H9 (cell line): ENCODE results near the gene SPRTN. TPM values are rescaled to one million over a fixed set of nuclear protein-coding genes. Genes with fewer than 3 reads are reported as not detected.

ENCODE experiments used
- DNase-seq: peaks from one replicate; pipeline ENCODE4 v3.0.0-alpha.2; 2017
- H2AFZ ChIP-seq: one replicate; pipeline ENCODE4 v1.6.1; 2013; ENCODE audit warnings: mild to moderate bottlenecking, low read length, control low read depth, moderate library complexity
- H2AK5ac ChIP-seq: 2 replicates; pipeline ENCODE4 v1.6.1; 2013; ENCODE audit warnings: low read length, control low read depth, mixed read lengths; ENCODE audit not compliant: insufficient read length
- H2BK120ac ChIP-seq: one replicate; pipeline ENCODE4 v1.6.1; 2013; ENCODE audit warnings: low read depth, mild to moderate bottlenecking, low read length, control low read depth, inconsistent platforms; ENCODE audit not compliant: poor library complexity, severe bottlenecking
- H2BK12ac ChIP-seq: 2 replicates; pipeline ENCODE4 v1.6.1; 2013; ENCODE audit warnings: low read length, control low read depth, mixed read lengths, low read depth; ENCODE audit not compliant: insufficient read length
- H2BK15ac ChIP-seq: 2 replicates; pipeline ENCODE4 v1.6.1; 2013; ENCODE audit warnings: low read depth, low read length, control low read depth
- H2BK20ac ChIP-seq: one replicate; pipeline ENCODE4 v1.6.1; 2013; ENCODE audit warnings: low read depth, mild to moderate bottlenecking, low read length, control low read depth, inconsistent platforms; ENCODE audit not compliant: poor library complexity, severe bottlenecking
- H2BK5ac ChIP-seq: 2 replicates; pipeline ENCODE4 v1.6.1; 2013; ENCODE audit warnings: low read length, control low read depth, mixed read lengths; ENCODE audit not compliant: insufficient read length
- H3K14ac ChIP-seq: 2 replicates; pipeline ENCODE4 v1.6.1; 2013; ENCODE audit warnings: low read length, control low read depth; ENCODE audit not compliant: insufficient read depth
- H3K18ac ChIP-seq: 2 replicates; pipeline ENCODE4 v1.6.1; 2013; ENCODE audit warnings: low read depth, mild to moderate bottlenecking, mixed read lengths, low read length, control low read depth; ENCODE audit not compliant: insufficient read length
- H3K23ac ChIP-seq: 2 replicates; pipeline ENCODE4 v1.6.1; 2013; ENCODE audit warnings: low read length, control low read depth, mixed read lengths, low read depth; ENCODE audit not compliant: insufficient read length
- H3K23me2 ChIP-seq: 2 replicates; pipeline ENCODE4 v1.6.1; 2013; ENCODE audit warnings: low read depth, mild to moderate bottlenecking, mixed read lengths, low read length, control low read depth; ENCODE audit not compliant: insufficient read length, poor library complexity, severe bottlenecking
- H3K27ac ChIP-seq: 2 replicates; pipeline ENCODE4 v1.5.1; 2013; ENCODE audit warnings: low read length, control low read depth, mixed read lengths, low read depth; ENCODE audit not compliant: insufficient read length
- H3K27me3 ChIP-seq: 2 replicates; pipeline ENCODE4 v1.6.1; 2013; ENCODE audit warnings: low read length, control low read depth, inconsistent platforms; ENCODE audit not compliant: insufficient read depth
- H3K4ac ChIP-seq: 2 replicates; pipeline ENCODE4 v1.6.1; 2013; ENCODE audit warnings: low read depth, mild to moderate bottlenecking, control low read depth, inconsistent platforms, low read length, moderate library complexity
- H3K4me1 ChIP-seq: 2 replicates; pipeline ENCODE4 v1.6.1; 2013; ENCODE audit warnings: low read length, control low read depth, inconsistent platforms; ENCODE audit not compliant: insufficient read depth
- H3K4me2 ChIP-seq: 2 replicates; pipeline ENCODE4 v1.6.1; 2013; ENCODE audit warnings: low read length, control low read depth, mixed read lengths; ENCODE audit not compliant: insufficient read length, insufficient read depth
- H3K56ac ChIP-seq: 2 replicates; pipeline ENCODE4 v1.6.1; 2013; ENCODE audit warnings: low read depth, mild to moderate bottlenecking, mixed read lengths, low read length, control low read depth; ENCODE audit not compliant: insufficient read length
- H3K79me1 ChIP-seq: 2 replicates; pipeline ENCODE4 v1.6.1; 2013; ENCODE audit warnings: low read depth, mild to moderate bottlenecking, moderate library complexity, low read length, control low read depth, inconsistent platforms; ENCODE audit not compliant: insufficient read depth, poor library complexity, severe bottlenecking
- H3K79me2 ChIP-seq: 2 replicates; pipeline ENCODE4 v1.6.1; 2013; ENCODE audit warnings: low read length, control low read depth, inconsistent platforms; ENCODE audit not compliant: insufficient read depth
- H3K9ac ChIP-seq: 2 replicates; pipeline ENCODE4 v1.6.1; 2013; ENCODE audit warnings: low read length, control low read depth, mixed read lengths; ENCODE audit not compliant: insufficient read length; ENCODE audit errors: extremely low read depth
- H3K9me3 ChIP-seq: one replicate; pipeline ENCODE4 v1.6.1; 2013; ENCODE audit warnings: low read depth, low read length, inconsistent platforms; ENCODE audit not compliant: control insufficient read depth
- H3T11ph ChIP-seq: one replicate; pipeline ENCODE4 v1.6.1; 2013; ENCODE audit warnings: mild to moderate bottlenecking, low read length, control low read depth, inconsistent platforms
- H4K20me1 ChIP-seq: one replicate; pipeline ENCODE4 v1.6.1; 2013; ENCODE audit not compliant: control insufficient read depth, insufficient read length, insufficient read depth
- H4K5ac ChIP-seq: 2 replicates; pipeline ENCODE4 v1.6.1; 2013; ENCODE audit warnings: low read depth, mild to moderate bottlenecking, mixed read lengths, low read length, control low read depth; ENCODE audit not compliant: insufficient read length
- H4K8ac ChIP-seq: replicated peaks from 2 replicates; pipeline ENCODE4 v1.6.1; 2013; ENCODE audit warnings: low read length, control low read depth, mixed read lengths, low read depth; ENCODE audit not compliant: insufficient read length
- H4K91ac ChIP-seq: 2 replicates; pipeline ENCODE4 v1.6.1; 2013; ENCODE audit warnings: low read depth, mild to moderate bottlenecking, moderate library complexity, mixed read lengths, low read length, control low read depth; ENCODE audit not compliant: insufficient read length
- H3K27ac Mint-ChIP-seq, 3 experiments: 2 replicates in 2 of 3; 3 replicates in 1 of 3; pipeline ENCODE4 v1.8.0; 2020 to 2021; ENCODE audit warnings: mixed read lengths in 3 of 3, mild to moderate bottlenecking in 1 of 3, moderate library complexity in 1 of 3
- H3K27me3 Mint-ChIP-seq: 2 replicates; pipeline ENCODE4 v1.8.0; 2021; ENCODE audit warnings: low read depth, mild to moderate bottlenecking, moderate library complexity, mixed read lengths
- H3K36me3 Mint-ChIP-seq, 3 experiments: 2 replicates in 2 of 3; 3 replicates in 1 of 3; pipeline ENCODE4 v1.8.0; 2020 to 2021; ENCODE audit warnings: low read depth in 3 of 3, mixed read lengths in 3 of 3; ENCODE audit not compliant: insufficient read depth in 1 of 3
- H3K4me1 Mint-ChIP-seq, 2 experiments: 2 replicates each; pipeline ENCODE4 v1.8.0; 2020; ENCODE audit warnings: mixed read lengths in 2 of 2
- H3K4me3 Mint-ChIP-seq, 2 experiments: 2 replicates in 1 of 2; 3 replicates in 1 of 2; pipeline ENCODE4 v1.8.0; 2020 to 2021; ENCODE audit warnings: mild to moderate bottlenecking in 2 of 2, mixed read lengths in 2 of 2, moderate library complexity in 1 of 2
- H3K9me3 Mint-ChIP-seq, 2 experiments: 2 replicates in 1 of 2; 3 replicates in 1 of 2; pipeline ENCODE4 v1.8.0; 2020; ENCODE audit warnings: mild to moderate bottlenecking in 2 of 2, mixed read lengths in 2 of 2, moderate library complexity in 1 of 2
- WGBS: extraction: QIAGEN DNeasy Blood & Tissue Kit; methylation state at CpG from one replicate; pipeline ENCODE4 v1.1.7; 2013; ENCODE audit warnings: missing lambda C conversion rate, low lambda C conversion rate, mixed read lengths; ENCODE audit not compliant: insufficient read length; ENCODE audit errors: extremely low coverage; 5-methylcytosine and 5-hydroxymethylcytosine counted together
- total RNA-seq: library from RNA; stranded (reverse); gene quantifications from 2 replicates; pipeline ENCODE4 v1.2.1, GENCODE V29; 2021
- TF ChIP-seq, protein P1 (sequence below): fragments of 200-600 bp; sonication (generic); conservative IDR thresholded peaks from 3 replicates; pipeline ENCODE4 v1.8.0; 2021; ENCODE audit warnings: antibody characterized with exemption, mild to moderate bottlenecking

SPRTN gene
- total RNA-seq, 1 experiment from 2014 or later, result 14.8 TPM

DNA sequence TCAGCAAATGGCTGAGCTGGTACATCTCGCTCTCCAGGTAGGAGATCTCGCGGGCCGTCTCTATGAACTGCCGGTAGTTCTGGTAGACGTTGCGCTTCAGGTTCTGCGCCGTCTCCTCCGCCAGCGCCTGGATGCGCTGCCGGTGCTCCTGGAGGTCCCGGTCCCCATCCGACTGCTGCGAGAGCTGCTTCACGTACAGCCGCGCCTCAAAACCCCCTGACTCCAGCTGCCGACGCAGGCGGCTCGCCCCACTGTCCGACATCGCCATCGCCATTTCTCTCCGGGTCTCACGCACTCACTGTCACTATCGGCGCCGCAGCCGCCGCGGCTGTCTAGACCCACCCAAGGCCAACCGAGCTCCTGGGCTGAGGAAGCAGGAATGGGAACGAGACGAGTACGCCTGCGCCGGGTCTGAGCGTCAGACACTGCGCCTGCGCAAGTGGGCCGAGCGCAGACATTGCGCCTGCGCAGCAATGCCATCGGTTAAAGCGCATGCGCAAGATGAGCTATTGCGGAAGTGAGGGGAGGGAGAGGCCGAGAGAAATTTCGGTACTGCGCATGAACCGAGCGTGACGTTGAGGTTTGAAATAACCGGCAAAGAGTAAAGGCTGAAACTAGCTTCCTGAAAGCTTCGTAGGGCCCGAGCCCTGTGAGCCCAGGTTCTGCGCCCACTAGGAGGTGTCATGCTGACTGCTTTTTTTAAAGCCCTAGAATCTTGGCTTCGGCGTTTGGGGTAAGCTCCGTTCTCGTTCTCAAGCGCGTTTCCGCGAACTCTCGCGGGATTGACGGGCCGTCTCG is 422 bp upstream of the SPRTN start, which contains the start of gene EXOC8:
EXOC8 (minus strand) TSS at position 381 of the 798 bp plus-strand sequence; CDS start at position 274, 107 bp downstream.
- DNase-seq, result peak; percentile 97
- H3K23ac ChIP-seq, result no peak within 1 kb of the TSS
- H2AFZ ChIP-seq, result peak within 1 kb of the TSS; percentile 33
- no peak within 1 kb of the TSS for H3K4ac ChIP-seq
- H3K4me3 Mint-ChIP-seq, result peak within 1 kb of the TSS; percentile 95 to 100
- no peak within 1 kb of the TSS for H2BK5ac ChIP-seq
- no peak within 1 kb of the TSS for H2BK120ac ChIP-seq
- H3K36me3 Mint-ChIP-seq, result peaks cover 13 to 31% (median 24%) of the 10 kb centered on the region in 3 experiments; a peak in 6 of 7 replicates
- peak within 1 kb of the TSS; percentile 90 for H3K9ac ChIP-seq
- peaks cover 40 to 41% of the 10 kb centered on the region in 2 experiments for H3K4me1 Mint-ChIP-seq
- no peak within 1 kb of the TSS for H2BK15ac ChIP-seq
- H4K20me1 ChIP-seq, result no peaks in the 10 kb centered on the region
- no peak within 1 kb of the TSS for H3K27ac ChIP-seq
- H3K9me3 Mint-ChIP-seq, result peaks cover 2 to 4% of the 10 kb centered on the region in 2 experiments; a peak in 2 of 5 replicates
- H2AK5ac ChIP-seq, result no peak within 1 kb of the TSS
- peaks cover 14% of the 10 kb centered on the region; the same call in 1 of the 2 replicates for H3K79me2 ChIP-seq
- peaks cover 3% of the 10 kb centered on the region for H3K79me1 ChIP-seq
- H2BK20ac ChIP-seq, result no peak within 1 kb of the TSS
- no peak within 1 kb of the TSS for H4K5ac ChIP-seq
- H4K91ac ChIP-seq, result no peak within 1 kb of the TSS
- H3K4me2 ChIP-seq, result peak within 1 kb of the TSS; percentile 94
- H3T11ph ChIP-seq, result no peak within 1 kb of the TSS
- H3K23me2 ChIP-seq, result peaks cover 16% of the 10 kb centered on the region
- peak within 1 kb of the TSS; percentile 47 for H3K18ac ChIP-seq
- no peaks in the 10 kb centered on the region for H3K9me3 ChIP-seq
- H2BK12ac ChIP-seq, result no peak within 1 kb of the TSS
- peak within 1 kb of the TSS; percentile 97 to 98 (median 98) for H3K27ac Mint-ChIP-seq
- no peaks in the 10 kb centered on the region for H3K27me3 ChIP-seq
- H3K27me3 Mint-ChIP-seq, result peaks cover 2% of the 10 kb centered on the region; the same call in 1 of the 2 replicates
- H3K14ac ChIP-seq, result peak within 1 kb of the TSS; percentile 62
- peaks cover 8% of the 10 kb centered on the region; the same call in 1 of the 2 replicates for H3K4me1 ChIP-seq
- TF ChIP-seq, protein P1, sequence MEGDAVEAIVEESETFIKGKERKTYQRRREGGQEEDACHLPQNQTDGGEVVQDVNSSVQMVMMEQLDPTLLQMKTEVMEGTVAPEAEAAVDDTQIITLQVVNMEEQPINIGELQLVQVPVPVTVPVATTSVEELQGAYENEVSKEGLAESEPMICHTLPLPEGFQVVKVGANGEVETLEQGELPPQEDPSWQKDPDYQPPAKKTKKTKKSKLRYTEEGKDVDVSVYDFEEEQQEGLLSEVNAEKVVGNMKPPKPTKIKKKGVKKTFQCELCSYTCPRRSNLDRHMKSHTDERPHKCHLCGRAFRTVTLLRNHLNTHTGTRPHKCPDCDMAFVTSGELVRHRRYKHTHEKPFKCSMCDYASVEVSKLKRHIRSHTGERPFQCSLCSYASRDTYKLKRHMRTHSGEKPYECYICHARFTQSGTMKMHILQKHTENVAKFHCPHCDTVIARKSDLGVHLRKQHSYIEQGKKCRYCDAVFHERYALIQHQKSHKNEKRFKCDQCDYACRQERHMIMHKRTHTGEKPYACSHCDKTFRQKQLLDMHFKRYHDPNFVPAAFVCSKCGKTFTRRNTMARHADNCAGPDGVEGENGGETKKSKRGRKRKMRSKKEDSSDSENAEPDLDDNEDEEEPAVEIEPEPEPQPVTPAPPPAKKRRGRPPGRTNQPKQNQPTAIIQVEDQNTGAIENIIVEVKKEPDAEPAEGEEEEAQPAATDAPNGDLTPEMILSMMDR, result no peak
- no peak within 1 kb of the TSS for H4K8ac ChIP-seq
- WGBS, result no CpG with 5 or more reads among the region's 74 CpGs
- H3K56ac ChIP-seq, result no peak within 1 kb of the TSS
